Progenitor cell of endocrine pancreas (in vitro differentiated cells): ENCODE measurements around the gene GPR34. TPM values are rescaled to one million over a fixed set of nuclear protein-coding genes. Genes with fewer than 3 reads are reported as not detected.

Experiments used
- DNase-seq: peaks from one replicate; pipeline ENCODE4 v3.0.0; 2021; ENCODE audit warnings: low spot score; ENCODE audit not compliant: unreplicated experiment
- H3K27ac Mint-ChIP-seq: 2 replicates; pipeline ENCODE4 v1.8.0; 2021; ENCODE audit warnings: mild to moderate bottlenecking, moderate library complexity, mixed read lengths
- H3K27me3 Mint-ChIP-seq: 2 replicates; pipeline ENCODE4 v1.8.0; 2021; ENCODE audit warnings: mixed read lengths
- H3K36me3 Mint-ChIP-seq: 2 replicates; pipeline ENCODE4 v1.8.0; 2022; ENCODE audit warnings: mixed read lengths; ENCODE audit not compliant: insufficient read depth
- H3K4me1 Mint-ChIP-seq: 2 replicates; pipeline ENCODE4 v1.8.0; 2021; ENCODE audit warnings: low read depth, mixed read lengths
- H3K4me3 Mint-ChIP-seq: 2 replicates; pipeline ENCODE4 v1.8.0; 2021; ENCODE audit warnings: low read depth, mild to moderate bottlenecking, moderate library complexity, mixed read lengths
- H3K9me3 Mint-ChIP-seq: 2 replicates; pipeline ENCODE4 v1.8.0; 2021; ENCODE audit warnings: low read depth, mixed read lengths
- total RNA-seq: library from RNA; stranded (reverse); gene quantifications from 2 replicates; pipeline ENCODE4 v1.2.1, GENCODE V29; 2021
- TF ChIP-seq, protein P1 (sequence below): fragments of 200-600 bp; sonication (generic); IDR thresholded peaks from one replicate; pipeline ENCODE4 v1.5.0; 2021; ENCODE audit warnings: antibody characterized with exemption, mild to moderate bottlenecking; ENCODE audit not compliant: unreplicated experiment

The GPR34 gene
- total RNA-seq, 1 donor from 2014 or later: not detected

DNA sequence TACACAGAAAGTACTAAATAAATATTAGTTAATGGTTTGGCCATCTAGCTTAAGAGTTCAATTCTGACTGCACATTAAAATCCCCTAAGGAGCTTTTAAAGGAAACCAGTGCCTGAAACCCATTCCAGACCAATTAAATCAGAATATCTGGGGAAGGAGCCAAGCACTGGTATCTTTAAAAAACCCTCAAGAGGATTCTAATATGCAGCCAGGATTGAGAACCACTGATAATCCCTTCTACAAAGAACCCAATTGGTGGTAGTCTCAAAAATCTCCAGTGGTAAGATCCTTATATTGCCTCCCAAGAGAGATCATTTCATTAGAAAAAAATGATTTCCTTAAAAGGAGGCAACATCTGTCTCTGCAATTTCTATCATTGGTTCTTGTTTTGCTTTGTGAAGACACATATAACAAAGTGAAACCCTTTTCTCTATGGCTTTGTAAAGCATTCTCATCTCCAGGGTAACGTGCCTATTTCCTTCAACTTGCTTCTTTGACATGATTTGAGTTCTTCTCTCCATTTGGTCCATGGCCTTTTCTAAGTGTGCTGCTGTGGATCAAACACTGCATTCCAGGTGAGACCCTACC is 3.5 kb downstream of the GPR34 start:
- peaks cover 2% of the 10 kb centered on the region for H3K36me3 Mint-ChIP-seq
- no peaks in the 10 kb centered on the region for H3K4me1 Mint-ChIP-seq
- TF ChIP-seq, protein P1, sequence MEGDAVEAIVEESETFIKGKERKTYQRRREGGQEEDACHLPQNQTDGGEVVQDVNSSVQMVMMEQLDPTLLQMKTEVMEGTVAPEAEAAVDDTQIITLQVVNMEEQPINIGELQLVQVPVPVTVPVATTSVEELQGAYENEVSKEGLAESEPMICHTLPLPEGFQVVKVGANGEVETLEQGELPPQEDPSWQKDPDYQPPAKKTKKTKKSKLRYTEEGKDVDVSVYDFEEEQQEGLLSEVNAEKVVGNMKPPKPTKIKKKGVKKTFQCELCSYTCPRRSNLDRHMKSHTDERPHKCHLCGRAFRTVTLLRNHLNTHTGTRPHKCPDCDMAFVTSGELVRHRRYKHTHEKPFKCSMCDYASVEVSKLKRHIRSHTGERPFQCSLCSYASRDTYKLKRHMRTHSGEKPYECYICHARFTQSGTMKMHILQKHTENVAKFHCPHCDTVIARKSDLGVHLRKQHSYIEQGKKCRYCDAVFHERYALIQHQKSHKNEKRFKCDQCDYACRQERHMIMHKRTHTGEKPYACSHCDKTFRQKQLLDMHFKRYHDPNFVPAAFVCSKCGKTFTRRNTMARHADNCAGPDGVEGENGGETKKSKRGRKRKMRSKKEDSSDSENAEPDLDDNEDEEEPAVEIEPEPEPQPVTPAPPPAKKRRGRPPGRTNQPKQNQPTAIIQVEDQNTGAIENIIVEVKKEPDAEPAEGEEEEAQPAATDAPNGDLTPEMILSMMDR: no peak
- no peak for DNase-seq
- no peak overlapping the region for H3K27ac Mint-ChIP-seq
- no peak overlapping the region for H3K4me3 Mint-ChIP-seq
- no peaks in the 10 kb centered on the region for H3K27me3 Mint-ChIP-seq
- peaks cover 10% of the 10 kb centered on the region for H3K9me3 Mint-ChIP-seq

DNA sequence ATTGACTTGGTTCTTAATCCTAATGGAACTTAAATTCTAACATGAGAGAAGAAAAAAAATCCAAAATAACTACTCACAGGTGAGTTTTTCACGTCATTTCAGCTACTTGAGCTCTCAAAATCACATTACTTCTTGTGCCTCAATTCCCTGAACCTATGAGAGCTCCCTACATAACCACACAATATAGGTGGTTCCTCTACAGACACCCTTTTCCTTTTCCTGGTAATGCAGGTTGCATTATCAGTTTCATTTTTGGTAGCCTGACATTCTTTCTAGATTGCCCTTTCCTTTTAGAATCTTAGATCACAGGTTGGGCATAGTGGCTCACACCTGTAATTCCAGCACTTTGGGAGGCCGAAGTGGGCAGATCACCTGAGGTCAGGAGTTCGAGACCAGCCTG is 4.3 kb downstream of the GPR34 start:
- TF ChIP-seq, protein P1: no peak
- DNase-seq: no peak
- no peaks in the 10 kb centered on the region for H3K27me3 Mint-ChIP-seq
- no peak overlapping the region for H3K4me3 Mint-ChIP-seq
- peaks cover 4% of the 10 kb centered on the region for H3K36me3 Mint-ChIP-seq
- peaks cover 11% of the 10 kb centered on the region for H3K9me3 Mint-ChIP-seq
- no peaks in the 10 kb centered on the region for H3K4me1 Mint-ChIP-seq
- no peak overlapping the region for H3K27ac Mint-ChIP-seq

DNA sequence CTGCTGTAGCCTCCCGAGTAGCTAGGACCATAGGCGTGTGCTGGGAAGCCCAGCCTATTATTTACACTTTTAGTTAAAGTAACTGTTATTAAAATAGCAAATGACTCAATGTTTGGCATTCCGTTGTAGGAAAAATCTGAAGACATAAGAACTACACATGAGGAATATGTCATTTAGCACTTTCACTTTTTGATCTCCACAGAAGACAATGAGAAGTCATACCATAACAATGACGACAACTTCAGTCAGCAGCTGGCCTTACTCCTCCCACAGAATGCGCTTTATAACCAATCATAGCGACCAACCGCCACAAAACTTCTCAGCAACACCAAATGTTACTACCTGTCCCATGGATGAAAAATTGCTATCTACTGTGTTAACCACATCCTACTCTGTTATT is 6.7 kb downstream of the GPR34 start:
- TF ChIP-seq, protein P1: no peak
- Mint-ChIP-seq H3K9me3 (peaks cover 11% of the 10 kb centered on the region), H3K36me3 (peaks cover 4% of the 10 kb centered on the region), H3K4me1 (no peaks in the 10 kb centered on the region), H3K27ac (no peak overlapping the region), H3K27me3 (no peaks in the 10 kb centered on the region), H3K4me3 (no peak overlapping the region)
- no peak for DNase-seq

DNA sequence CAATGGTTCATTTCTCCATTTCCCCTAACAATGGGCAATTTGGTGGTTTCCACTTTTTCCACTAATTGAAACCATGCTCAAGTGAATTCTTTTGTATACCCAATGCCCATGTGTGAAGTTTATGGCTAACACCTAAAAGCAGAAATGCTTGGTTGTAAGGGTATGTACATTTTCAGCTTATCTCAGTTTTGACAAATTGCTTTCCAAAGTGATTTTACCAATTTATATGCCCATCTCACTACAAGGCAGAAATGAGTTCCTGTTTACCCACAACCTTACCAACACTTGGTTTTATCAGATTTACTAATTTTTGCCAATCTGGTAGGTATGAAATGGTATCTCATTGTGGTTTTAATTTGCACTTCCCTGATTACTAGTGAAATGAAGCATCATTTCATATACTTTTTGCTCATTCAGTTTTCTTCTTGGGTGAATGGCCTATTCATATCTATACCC is 14.8 kb downstream of the GPR34 start:
- Mint-ChIP-seq H3K36me3 (peaks cover 2% of the 10 kb centered on the region), H3K4me1 (no peaks in the 10 kb centered on the region), H3K4me3 (no peak overlapping the region), H3K27ac (no peak overlapping the region), H3K27me3 (no peaks in the 10 kb centered on the region), H3K9me3 (no peaks in the 10 kb centered on the region)
- no peak for DNase-seq
- TF ChIP-seq, protein P1: no peak

DNA sequence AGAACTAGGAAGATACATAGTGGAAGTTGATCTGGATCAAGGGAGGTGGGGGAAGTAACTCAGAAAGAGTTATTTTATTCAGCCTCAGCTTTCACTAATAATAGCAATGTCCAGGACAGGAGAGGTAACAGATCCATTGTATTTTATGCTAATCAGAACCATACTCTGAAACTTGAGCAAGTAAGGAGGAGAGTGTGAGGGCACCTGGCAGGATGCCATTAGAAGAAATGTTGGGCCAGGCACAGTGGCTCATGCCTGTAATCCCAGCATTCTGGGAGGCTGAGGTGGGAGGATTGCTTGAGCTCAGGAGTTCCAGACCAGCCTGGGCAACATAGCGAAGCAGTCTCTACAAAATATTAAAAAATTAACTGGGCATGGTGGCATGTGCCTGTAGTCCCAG is 16.3 kb downstream of the GPR34 start:
- no peaks in the 10 kb centered on the region for H3K9me3 Mint-ChIP-seq
- H3K36me3 Mint-ChIP-seq: peaks cover 2% of the 10 kb centered on the region
- DNase-seq: no peak
- H3K4me1 Mint-ChIP-seq: no peaks in the 10 kb centered on the region
- H3K27me3 Mint-ChIP-seq: no peaks in the 10 kb centered on the region
- TF ChIP-seq, protein P1: no peak
- H3K27ac Mint-ChIP-seq: no peak overlapping the region
- H3K4me3 Mint-ChIP-seq: no peak overlapping the region
